Testis (tissue), 3 donors: ENCODE data around the gene PLD1. TPM values are rescaled to one million over a fixed set of nuclear protein-coding genes. Genes with fewer than 3 reads are reported as not detected.

Experiments
- DNase-seq: peaks from one replicate; pipeline ENCODE4 v3.0.0-alpha.2; 2019
- H3K27ac ChIP-seq, 2 donors: fragments of 200-600 bp; sonication (generic); one replicate each; pipeline ENCODE4 v1.5.1; 2019
- H3K27me3 ChIP-seq: fragments of 200-600 bp; sonication (generic); one replicate; pipeline ENCODE4 v1.5.1; 2019
- H3K36me3 ChIP-seq: fragments of 200-600 bp; sonication (generic); one replicate; pipeline ENCODE4 v1.5.1; 2017; ENCODE audit warnings: low read depth; ENCODE audit errors: missing control alignments
- H3K4me1 ChIP-seq: fragments of 200-600 bp; sonication (generic); one replicate; pipeline ENCODE4 v1.5.1; 2019
- H3K4me3 ChIP-seq, 2 donors: fragments of 200-600 bp; sonication (generic); one replicate each; pipeline ENCODE4 v1.5.1; 2017 to 2019
- H3K9me3 ChIP-seq: fragments of 200-600 bp; sonication (generic); one replicate; pipeline ENCODE4 v1.5.1; 2017
- POLR2A ChIP-seq: fragments of 450-650 bp; IDR thresholded peaks from one replicate; pipeline ENCODE4 v1.6.1; 2017; ENCODE audit warnings: antibody characterized with exemption, mild to moderate bottlenecking, moderate library complexity
- WGBS, 2 donors: methylation state at CpG; one replicate each; pipeline ENCODE4 v1.1.5; 2018; 5-methylcytosine and 5-hydroxymethylcytosine counted together
- intact Hi-C: fragments of 100-400 bp; cut with DNase I; formaldehyde crosslinking; loops from one replicate; pipeline ENCODE4 v1.15.1; 2023; ENCODE audit warnings: low total_unique reads
- polyA plus RNA-seq: library from polyadenylated mRNA; stranded (reverse); fragments of 350-450 nt; fragmentation: Illumina TruSeq; extraction: RNeasy Lipid Tissue Mini Kit (QIAGEN cat#74804); gene quantifications from one replicate; pipeline ENCODE4 v1.2.3, GENCODE V29; 2014; ENCODE audit warnings: low read depth, low replicate concordance; ENCODE audit not compliant: insufficient read depth
- total RNA-seq, 2 donors: library from RNA; depleted of rRNA; stranded (reverse); fragments of >200 nt; gene quantifications; one replicate each; pipeline ENCODE4 v1.2.3, GENCODE V29; 2016
- TF ChIP-seq, protein P1 (sequence below), 3 experiments: fragments of 450-650 bp in 2 of 3; fragments of 200-600 bp in 1 of 3; sonication (generic) in 1 of 3; IDR thresholded peaks; one replicate each; pipeline ENCODE4 v1.5.1; 2016 to 2019; ENCODE audit warnings: antibody characterized with exemption in 3 of 3, mild to moderate bottlenecking in 2 of 3, moderate library complexity in 1 of 3

Gene PLD1
- total and polyA plus RNA-seq, 3 donors from 2014 or later, result 10.7 to 27.4 (median 19.1) TPM

DNA sequence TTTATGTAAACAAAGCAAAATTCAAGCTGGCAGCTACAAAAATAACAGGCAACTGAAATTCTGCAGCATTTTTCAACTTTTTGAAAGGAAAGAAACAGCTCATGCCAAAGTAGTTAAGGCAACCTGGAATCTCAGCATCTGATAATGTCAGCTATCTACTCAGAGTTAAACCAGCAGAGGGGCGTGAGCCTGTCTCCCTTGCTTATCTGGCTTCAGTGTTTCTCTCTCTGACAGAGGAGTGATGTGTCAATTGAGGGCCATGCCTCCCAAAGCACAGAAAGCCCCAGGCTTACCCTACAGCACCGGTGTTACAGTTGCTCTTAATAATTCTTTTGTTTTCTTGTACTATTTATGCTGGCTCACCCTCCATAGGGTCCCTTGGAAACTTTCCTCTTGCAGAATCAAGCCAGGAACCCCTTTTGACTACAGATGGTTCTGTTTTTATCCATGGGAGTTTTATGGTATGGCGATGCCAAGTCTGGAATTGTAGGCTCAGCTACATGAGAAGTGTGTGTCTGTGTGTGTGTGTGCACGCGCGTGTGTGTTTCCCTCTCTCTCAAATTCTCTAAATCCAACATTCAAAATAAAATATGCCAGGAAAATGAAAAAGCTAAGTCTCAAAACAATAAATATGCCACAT lies 40.2 kb upstream of the PLD1 start:
- DNase-seq, result no peak
- Histone ChIP-seq H3K4me1 (peaks cover 8% of the 10 kb centered on the region), H3K36me3 (no peaks in the 10 kb centered on the region), H3K4me3 (no peak overlapping the region), H3K27ac (no peak overlapping the region), H3K9me3 (no peaks in the 10 kb centered on the region), H3K27me3 (no peaks in the 10 kb centered on the region)
- intact Hi-C loops, result no loop called here
- WGBS, 2 donors, result 66 to 72% methylated on average over 6 of the region's 6 CpGs
- TF ChIP-seq, protein P1, sequence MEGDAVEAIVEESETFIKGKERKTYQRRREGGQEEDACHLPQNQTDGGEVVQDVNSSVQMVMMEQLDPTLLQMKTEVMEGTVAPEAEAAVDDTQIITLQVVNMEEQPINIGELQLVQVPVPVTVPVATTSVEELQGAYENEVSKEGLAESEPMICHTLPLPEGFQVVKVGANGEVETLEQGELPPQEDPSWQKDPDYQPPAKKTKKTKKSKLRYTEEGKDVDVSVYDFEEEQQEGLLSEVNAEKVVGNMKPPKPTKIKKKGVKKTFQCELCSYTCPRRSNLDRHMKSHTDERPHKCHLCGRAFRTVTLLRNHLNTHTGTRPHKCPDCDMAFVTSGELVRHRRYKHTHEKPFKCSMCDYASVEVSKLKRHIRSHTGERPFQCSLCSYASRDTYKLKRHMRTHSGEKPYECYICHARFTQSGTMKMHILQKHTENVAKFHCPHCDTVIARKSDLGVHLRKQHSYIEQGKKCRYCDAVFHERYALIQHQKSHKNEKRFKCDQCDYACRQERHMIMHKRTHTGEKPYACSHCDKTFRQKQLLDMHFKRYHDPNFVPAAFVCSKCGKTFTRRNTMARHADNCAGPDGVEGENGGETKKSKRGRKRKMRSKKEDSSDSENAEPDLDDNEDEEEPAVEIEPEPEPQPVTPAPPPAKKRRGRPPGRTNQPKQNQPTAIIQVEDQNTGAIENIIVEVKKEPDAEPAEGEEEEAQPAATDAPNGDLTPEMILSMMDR (IDR thresholded peaks at IDR 0.05), result no peak
- no peak for TF ChIP-seq POLR2A

DNA sequence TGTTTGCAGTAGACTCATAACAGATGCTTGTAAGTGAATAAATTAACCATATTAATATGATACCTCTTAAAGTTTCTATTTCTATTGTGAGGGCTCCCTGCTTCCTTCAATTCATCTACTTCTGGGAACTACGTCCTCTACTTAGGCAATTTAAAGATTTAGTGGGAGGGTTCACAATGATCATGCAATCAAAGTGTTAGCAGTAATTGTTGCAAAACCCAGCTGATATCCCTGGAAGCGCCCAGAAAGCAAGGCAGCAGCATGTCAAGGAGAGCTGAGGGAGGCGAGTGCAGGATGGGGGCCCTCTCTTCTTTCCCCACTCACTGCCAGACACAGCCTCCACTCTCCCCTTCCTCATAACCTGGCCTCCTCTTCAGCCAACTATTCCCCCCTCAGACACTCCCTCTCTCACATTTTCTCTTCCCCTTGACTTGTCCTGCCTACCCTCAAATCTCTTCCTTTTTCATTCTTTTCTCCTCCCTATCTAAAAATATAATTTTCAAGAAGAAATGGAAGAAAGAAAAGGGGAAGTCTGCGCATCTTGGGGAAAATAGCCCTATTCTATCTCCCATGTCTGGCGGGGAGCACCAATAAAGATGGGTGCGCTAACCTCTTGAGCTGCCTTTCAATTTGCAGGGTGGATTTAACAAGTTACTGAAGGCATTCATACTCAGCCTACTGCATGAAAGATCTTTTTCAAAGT lies 39.5 kb upstream of the PLD1 start:
- Histone ChIP-seq H3K27me3 (no peaks in the 10 kb centered on the region), H3K9me3 (no peaks in the 10 kb centered on the region), H3K36me3 (no peaks in the 10 kb centered on the region), H3K4me1 (peaks cover 8% of the 10 kb centered on the region), H3K27ac (no peak overlapping the region), H3K4me3 (no peak overlapping the region)
- 75 to 91% methylated on average over 6 of the region's 6 CpGs for WGBS, 2 donors
- intact Hi-C loops, result no loop called here
- no peak for TF ChIP-seq POLR2A
- TF ChIP-seq, protein P1 (IDR thresholded peaks at IDR 0.05), result no peak
- no peak for DNase-seq

DNA sequence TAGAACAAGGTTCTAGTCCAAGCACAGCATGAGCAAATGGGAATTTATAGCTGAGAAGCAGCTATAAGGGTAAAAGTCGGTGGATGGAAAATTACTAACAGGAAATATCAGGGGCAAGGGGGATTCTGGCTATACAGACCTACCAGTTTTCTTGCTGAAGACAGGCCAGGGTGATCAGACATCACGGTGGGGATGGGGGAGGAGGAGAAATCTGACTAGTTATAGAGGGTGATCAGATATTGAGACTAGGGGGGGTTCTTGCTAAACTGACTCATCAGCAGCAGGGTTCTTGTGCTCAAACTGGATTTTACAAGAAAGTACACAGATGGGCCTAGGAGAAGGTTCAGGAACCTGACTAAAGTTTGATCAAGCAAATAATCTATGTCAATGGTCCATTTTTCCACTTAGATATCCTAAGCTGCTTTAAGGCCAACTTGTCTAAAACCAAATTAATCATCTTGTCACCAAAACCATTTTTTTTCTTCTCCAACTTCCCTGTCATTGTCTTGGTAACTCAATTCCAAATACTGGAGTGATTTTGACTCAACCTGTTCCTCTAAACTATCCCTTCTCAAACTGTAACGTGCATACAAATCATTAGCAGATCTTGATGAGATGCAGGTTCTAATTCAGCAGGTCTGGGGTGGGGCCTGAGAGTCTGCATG lies 37.4 kb upstream of the PLD1 start:
- Histone ChIP-seq H3K4me3 (no peak overlapping the region), H3K9me3 (no peaks in the 10 kb centered on the region), H3K4me1 (peaks cover 8% of the 10 kb centered on the region), H3K27me3 (no peaks in the 10 kb centered on the region), H3K36me3 (no peaks in the 10 kb centered on the region), H3K27ac (no peak overlapping the region)
- intact Hi-C loops, result no loop called here
- DNase-seq, result no peak
- 89 to 93% methylated on average over 3 of the region's 3 CpGs for WGBS, 2 donors
- no peak for TF ChIP-seq POLR2A
- TF ChIP-seq, protein P1 (IDR thresholded peaks at IDR 0.05), result no peak

DNA sequence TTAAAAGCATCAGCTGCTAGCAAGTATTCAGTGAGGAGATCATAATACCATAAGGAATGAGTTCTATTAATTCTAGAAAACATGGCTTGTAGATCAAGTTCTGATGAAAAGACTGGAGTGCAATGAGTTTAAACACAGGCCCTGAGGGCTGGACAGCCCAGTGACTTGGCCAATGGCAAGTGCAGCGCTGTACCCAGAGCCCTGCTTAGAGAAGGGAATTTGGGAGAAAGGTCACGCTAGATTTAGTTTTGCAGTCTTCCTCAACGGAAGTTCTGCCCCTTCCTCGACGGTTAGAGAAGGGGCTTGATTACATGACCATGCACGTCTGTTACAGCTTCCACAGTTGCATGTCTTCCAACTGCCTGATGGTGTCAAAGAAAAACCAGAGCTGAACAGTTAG lies 36.9 kb upstream of the PLD1 start:
- no peaks in the 10 kb centered on the region for H3K9me3 ChIP-seq
- intact Hi-C loops, result no loop called here
- H3K36me3 ChIP-seq, result no peaks in the 10 kb centered on the region

More for the DNA sequence above, 36.9 kb upstream of the PLD1 start:
- DNase-seq, result no peak
- no peak for TF ChIP-seq POLR2A
- TF ChIP-seq, protein P1 (IDR thresholded peaks at IDR 0.05), result no peak
- Histone ChIP-seq H3K4me3 (no peak overlapping the region), H3K27me3 (no peaks in the 10 kb centered on the region), H3K27ac (no peak overlapping the region), H3K4me1 (peaks cover 8% of the 10 kb centered on the region)
- WGBS, 2 donors, result 94 to 98% methylated on average over 4 to 6 of the region's 6 CpGs
